DND-41 (cell line): ENCODE data around the gene RHOT2.

ENCODE experiments used
- ATAC-seq: fragments of 200-7000 bp; cut with Tn5 transposase; 3 replicates; pipeline ENCODE4 v1.9.1; 2021; ENCODE audit warnings: low read depth; ENCODE audit not compliant: insufficient read depth
- DNase-seq: peaks from one replicate; pipeline ENCODE4 v3.0.0-alpha.2; 2020
- H2AFZ ChIP-seq: 2 replicates; pipeline ENCODE4 v1.6.0; 2012; ENCODE audit warnings: low read depth, low read length
- H3K27ac ChIP-seq: 2 replicates; pipeline ENCODE4 v1.5.1; 2012; ENCODE audit warnings: low read length, inconsistent platforms
- H3K27me3 ChIP-seq: fragments of 200-600 bp; sonication (generic); 2 replicates; pipeline ENCODE4 v1.6.0; 2012; ENCODE audit warnings: low read length, mild to moderate bottlenecking, inconsistent platforms; ENCODE audit not compliant: insufficient read depth, poor library complexity
- H3K36me3 ChIP-seq: 2 replicates; pipeline ENCODE4 v1.5.1; 2012; ENCODE audit warnings: low read length, inconsistent platforms; ENCODE audit not compliant: insufficient read depth
- H3K4me1 ChIP-seq: 2 replicates; pipeline ENCODE4 v1.5.1; 2012; ENCODE audit warnings: mild to moderate bottlenecking, low read length; ENCODE audit not compliant: insufficient read depth
- H3K4me2 ChIP-seq: 2 replicates; pipeline ENCODE4 v1.6.0; 2012; ENCODE audit warnings: mild to moderate bottlenecking, moderate library complexity, low read length, inconsistent platforms; ENCODE audit not compliant: insufficient read depth
- H3K4me3 ChIP-seq, 2 experiments: fragments of 200-600 bp in 1 of 2; shearing (Covaris generic) in 1 of 2; 2 replicates each; pipeline ENCODE4 v1.5.1; 2012 to 2016; ENCODE audit warnings: inconsistent platforms in 2 of 2, low read length in 2 of 2, mild to moderate bottlenecking in 2 of 2, low read depth in 1 of 2, moderate library complexity in 1 of 2
- H3K79me2 ChIP-seq: 2 replicates; pipeline ENCODE4 v1.6.0; 2012; ENCODE audit warnings: low read length, inconsistent platforms; ENCODE audit not compliant: insufficient read depth
- H3K9ac ChIP-seq: 2 replicates; pipeline ENCODE4 v1.6.0; 2012; ENCODE audit warnings: low read depth, mild to moderate bottlenecking, inconsistent platforms, low read length, moderate library complexity
- H3K9me3 ChIP-seq: 2 replicates; pipeline ENCODE4 v1.5.1; 2012; ENCODE audit warnings: low read length, moderate library complexity, mild to moderate bottlenecking, inconsistent platforms; ENCODE audit not compliant: insufficient read depth, severe bottlenecking
- H4K20me1 ChIP-seq: 2 replicates; pipeline ENCODE4 v1.6.0; 2012; ENCODE audit warnings: low read length; ENCODE audit not compliant: insufficient read depth
- EZH2 ChIP-seq: IDR thresholded peaks from 3 replicates; pipeline ENCODE4 v1.6.1; 2012; ENCODE audit warnings: borderline replicate concordance, low read depth, mild to moderate bottlenecking, moderate library complexity, low read length, inconsistent platforms; ENCODE audit not compliant: severe bottlenecking
- TF ChIP-seq, protein P1 (sequence below): IDR thresholded peaks from 2 replicates; pipeline ENCODE4 v1.5.1; 2012; ENCODE audit warnings: borderline replicate concordance, low read length, moderate library complexity, mild to moderate bottlenecking; ENCODE audit not compliant: poor library complexity, severe bottlenecking; ENCODE audit errors: extremely low read depth

The RHOT2 gene

DNA sequence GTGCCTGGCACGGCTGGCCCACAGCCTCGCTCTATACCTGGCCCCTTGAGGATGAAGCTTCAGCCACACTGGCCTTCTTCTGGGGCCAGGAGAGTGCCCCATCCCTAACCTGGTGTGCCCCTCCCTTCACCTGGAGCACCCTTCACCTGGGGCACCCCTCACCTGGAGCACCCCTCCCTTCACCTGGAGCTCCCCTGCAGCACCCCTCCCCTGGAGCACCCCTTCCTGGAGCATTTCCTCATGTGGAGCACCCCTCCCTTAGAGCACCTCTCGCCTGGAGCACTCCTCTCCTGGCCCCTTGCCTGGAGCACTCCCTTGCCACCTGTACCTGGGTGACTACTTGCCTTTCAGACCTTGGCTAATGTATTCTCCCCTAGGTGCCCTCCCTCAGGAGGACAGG is 40.1 kb downstream of the RHOT2 start:
- no peak for DNase-seq
- no peak overlapping the region for H3K4me3 ChIP-seq
- H3K79me2 ChIP-seq, result no peaks in the 10 kb centered on the region
- H3K4me1 ChIP-seq, result peaks cover 4% of the 10 kb centered on the region; the same call in 1 of the 2 replicates
- H3K36me3 ChIP-seq, result no peaks in the 10 kb centered on the region
- no peaks in the 10 kb centered on the region for H3K27me3 ChIP-seq
- no peak for ATAC-seq
- H3K9me3 ChIP-seq, result no peaks in the 10 kb centered on the region
- no peak overlapping the region for H3K4me2 ChIP-seq
- no peak overlapping the region for H3K27ac ChIP-seq
- no peak for TF ChIP-seq EZH2
- H2AFZ ChIP-seq, result no peak overlapping the region
- H4K20me1 ChIP-seq, result peaks cover 11% of the 10 kb centered on the region
- H3K9ac ChIP-seq, result no peak overlapping the region

DNA sequence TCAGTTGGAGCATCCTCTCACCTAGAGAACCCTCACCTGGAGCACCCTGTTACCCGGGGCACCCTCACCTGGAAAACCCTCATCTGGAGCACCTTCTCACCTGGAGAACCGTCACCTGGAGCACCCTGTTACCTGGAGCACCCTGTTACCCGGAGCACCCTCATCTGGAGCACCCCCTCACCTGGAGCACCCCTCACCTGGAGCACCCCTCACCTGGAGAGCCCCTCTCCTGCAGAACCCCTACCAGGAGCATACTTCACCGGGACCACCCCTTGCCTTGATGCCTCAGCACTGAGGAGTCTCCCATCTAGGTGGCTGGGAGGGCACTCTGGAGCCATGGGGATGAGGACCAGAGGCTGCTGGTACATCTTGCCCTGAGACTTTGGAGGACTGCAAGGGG is 41.0 kb downstream of the RHOT2 start:
- peaks cover 11% of the 10 kb centered on the region for H4K20me1 ChIP-seq
- no peaks in the 10 kb centered on the region for H3K9me3 ChIP-seq
- no peaks in the 10 kb centered on the region for H3K79me2 ChIP-seq
- TF ChIP-seq, protein P1, sequence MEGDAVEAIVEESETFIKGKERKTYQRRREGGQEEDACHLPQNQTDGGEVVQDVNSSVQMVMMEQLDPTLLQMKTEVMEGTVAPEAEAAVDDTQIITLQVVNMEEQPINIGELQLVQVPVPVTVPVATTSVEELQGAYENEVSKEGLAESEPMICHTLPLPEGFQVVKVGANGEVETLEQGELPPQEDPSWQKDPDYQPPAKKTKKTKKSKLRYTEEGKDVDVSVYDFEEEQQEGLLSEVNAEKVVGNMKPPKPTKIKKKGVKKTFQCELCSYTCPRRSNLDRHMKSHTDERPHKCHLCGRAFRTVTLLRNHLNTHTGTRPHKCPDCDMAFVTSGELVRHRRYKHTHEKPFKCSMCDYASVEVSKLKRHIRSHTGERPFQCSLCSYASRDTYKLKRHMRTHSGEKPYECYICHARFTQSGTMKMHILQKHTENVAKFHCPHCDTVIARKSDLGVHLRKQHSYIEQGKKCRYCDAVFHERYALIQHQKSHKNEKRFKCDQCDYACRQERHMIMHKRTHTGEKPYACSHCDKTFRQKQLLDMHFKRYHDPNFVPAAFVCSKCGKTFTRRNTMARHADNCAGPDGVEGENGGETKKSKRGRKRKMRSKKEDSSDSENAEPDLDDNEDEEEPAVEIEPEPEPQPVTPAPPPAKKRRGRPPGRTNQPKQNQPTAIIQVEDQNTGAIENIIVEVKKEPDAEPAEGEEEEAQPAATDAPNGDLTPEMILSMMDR, result no peak
- no peak for TF ChIP-seq EZH2
- H3K4me1 ChIP-seq, result peaks cover 5% of the 10 kb centered on the region
- no peak overlapping the region for H3K27ac ChIP-seq
- no peak overlapping the region for H3K4me3 ChIP-seq
- no peak for DNase-seq
- no peak overlapping the region for H3K9ac ChIP-seq
- no peak overlapping the region for H2AFZ ChIP-seq
- no peak overlapping the region for H3K4me2 ChIP-seq
- no peaks in the 10 kb centered on the region for H3K27me3 ChIP-seq
- H3K36me3 ChIP-seq, result no peaks in the 10 kb centered on the region
- no peak for ATAC-seq

- TF ChIP-seq, protein P1, result no peak
- TF ChIP-seq EZH2, result no peak
- no peaks in the 10 kb centered on the region for H3K36me3 ChIP-seq
- no peaks in the 10 kb centered on the region for H3K79me2 ChIP-seq
- H3K4me2 ChIP-seq, result no peak overlapping the region
- no peaks in the 10 kb centered on the region for H3K27me3 ChIP-seq
- no peak overlapping the region for H2AFZ ChIP-seq
- no peak overlapping the region for H3K4me3 ChIP-seq
- H4K20me1 ChIP-seq, result peaks cover 11% of the 10 kb centered on the region
- peaks cover 13% of the 10 kb centered on the region for H3K4me1 ChIP-seq
- ATAC-seq (no peak), DNase-seq (no peak)
- H3K27ac ChIP-seq, result no peak overlapping the region
- H3K9me3 ChIP-seq, result no peaks in the 10 kb centered on the region
- H3K9ac ChIP-seq, result no peak overlapping the region
Observed at GRCh38 chr16:709566-710499, 41.9 kb downstream of the RHOT2 start.

DNA sequence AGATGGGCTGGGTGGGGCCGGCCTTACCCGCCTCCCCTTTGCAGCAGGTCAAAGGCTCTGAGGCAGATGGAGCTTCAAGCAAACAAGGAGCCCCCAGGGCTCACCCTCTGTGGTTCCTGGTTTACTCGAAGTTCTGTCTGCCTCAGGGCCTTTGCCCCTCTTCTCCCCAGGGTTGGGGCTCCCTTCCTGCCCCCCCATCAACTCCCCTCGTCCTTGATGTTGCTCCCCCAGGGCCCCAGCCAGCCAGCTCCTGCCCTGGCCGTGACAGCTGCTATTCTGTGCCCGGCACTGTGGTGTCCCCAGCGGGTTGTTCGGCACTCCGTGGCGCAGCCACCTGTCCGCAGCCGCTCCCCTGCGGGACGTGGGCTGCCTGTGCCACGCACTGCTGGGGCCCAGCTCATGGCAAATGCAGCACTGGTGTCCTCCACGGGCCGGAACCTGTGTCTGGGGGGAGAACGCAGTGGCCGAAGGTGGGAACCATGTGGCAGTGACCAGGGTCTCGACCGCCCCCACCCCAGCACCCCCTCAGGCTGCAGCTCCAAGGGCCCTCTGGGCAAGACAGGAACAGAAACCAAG is 42.7 kb downstream of the RHOT2 start:
- TF ChIP-seq EZH2, result no peak
- TF ChIP-seq, protein P1, result no peak
- Histone ChIP-seq H3K4me2 (no peak overlapping the region), H3K4me3 (no peak overlapping the region), H3K9me3 (no peaks in the 10 kb centered on the region), H3K36me3 (no peaks in the 10 kb centered on the region; the same call in 1 of the 2 replicates), H3K27me3 (no peaks in the 10 kb centered on the region), H4K20me1 (peaks cover 11% of the 10 kb centered on the region), H2AFZ (no peak overlapping the region), H3K4me1 (peaks cover 18% of the 10 kb centered on the region), H3K27ac (no peak overlapping the region), H3K79me2 (peaks cover 5% of the 10 kb centered on the region), H3K9ac (no peak overlapping the region)
- ATAC-seq (no peak), DNase-seq (no peak)
